Astrocyte (in vitro differentiated cells and primary cell): Measurements from ENCODE around the gene PAGE2. TPM values are rescaled to one million over a fixed set of nuclear protein-coding genes. Genes with fewer than 3 reads are reported as not detected.
"Not testable (repeated sequence)": the region's sequence is repeated elsewhere in the genome, so short reads cannot be mapped to it uniquely, and the experiment has no call there.

Source experiments
- DNase-seq: peaks from one replicate; pipeline ENCODE4 v3.0.0-alpha.2; 2010; ENCODE audit warnings: low read depth
- FAIRE-seq: peaks from 2 replicates; lab custom pipeline; 2011; peaks lifted over from hg19 to GRCh38; lab: Jason Lieb, UNC
- H2AFZ ChIP-seq: 2 replicates; pipeline ENCODE4 v1.6.0; 2012; ENCODE audit warnings: low read depth, low read length, inconsistent platforms
- H3K27ac ChIP-seq: 2 replicates; pipeline ENCODE4 v1.5.1; 2011; ENCODE audit warnings: low read depth, low read length, inconsistent platforms
- H3K27me3 ChIP-seq: 2 replicates; pipeline ENCODE4 v1.6.0; 2011; ENCODE audit warnings: low read length, inconsistent platforms; ENCODE audit not compliant: insufficient read depth
- H3K36me3 ChIP-seq: 2 replicates; pipeline ENCODE4 v1.5.1; 2011; ENCODE audit warnings: low read length, inconsistent platforms; ENCODE audit not compliant: insufficient read depth
- H3K4me1 ChIP-seq: 2 replicates; pipeline ENCODE4 v1.5.1; 2011; ENCODE audit warnings: low read length, inconsistent platforms; ENCODE audit not compliant: insufficient read depth
- H3K4me2 ChIP-seq: 2 replicates; pipeline ENCODE4 v1.6.0; 2012; ENCODE audit warnings: low read length, inconsistent platforms
- H3K4me3 ChIP-seq: 2 replicates; pipeline ENCODE4 v1.5.1; 2011; ENCODE audit warnings: low read depth, mild to moderate bottlenecking, low read length, inconsistent platforms; ENCODE audit not compliant: insufficient read depth
- H3K79me2 ChIP-seq: 2 replicates; pipeline ENCODE4 v1.6.0; 2012; ENCODE audit warnings: mild to moderate bottlenecking, low read length, inconsistent platforms; ENCODE audit not compliant: insufficient read depth
- H3K9ac ChIP-seq: 2 replicates; pipeline ENCODE4 v1.6.0; 2012; ENCODE audit warnings: mild to moderate bottlenecking, low read length, inconsistent platforms
- H3K9me3 ChIP-seq: 2 replicates; pipeline ENCODE4 v1.5.1; 2012; ENCODE audit warnings: low read depth, mild to moderate bottlenecking, low read length, inconsistent platforms; ENCODE audit not compliant: insufficient read depth
- H4K20me1 ChIP-seq: 2 replicates; pipeline ENCODE4 v1.6.0; 2012; ENCODE audit warnings: low read length, inconsistent platforms; ENCODE audit not compliant: insufficient read depth
- H3K27ac Mint-ChIP-seq: one replicate; pipeline ENCODE4 v1.8.0; 2021; ENCODE audit warnings: mild to moderate bottlenecking, mixed read lengths; ENCODE audit not compliant: unreplicated experiment
- H3K27me3 Mint-ChIP-seq: one replicate; pipeline ENCODE4 v1.8.0; 2021; ENCODE audit warnings: low read depth, mixed read lengths; ENCODE audit not compliant: unreplicated experiment
- H3K36me3 Mint-ChIP-seq: one replicate; pipeline ENCODE4 v1.8.0; 2021; ENCODE audit warnings: low read depth, mixed read lengths; ENCODE audit not compliant: unreplicated experiment
- H3K4me1 Mint-ChIP-seq: one replicate; pipeline ENCODE4 v1.8.0; 2021; ENCODE audit warnings: low read depth, mixed read lengths; ENCODE audit not compliant: unreplicated experiment
- H3K4me3 Mint-ChIP-seq: one replicate; pipeline ENCODE4 v1.8.0; 2021; ENCODE audit warnings: mild to moderate bottlenecking, moderate library complexity, mixed read lengths; ENCODE audit not compliant: unreplicated experiment
- H3K9me3 Mint-ChIP-seq: one replicate; pipeline ENCODE4 v1.8.0; 2021; ENCODE audit warnings: mild to moderate bottlenecking, mixed read lengths; ENCODE audit not compliant: unreplicated experiment
- CTCF ChIP-seq: IDR thresholded peaks from 2 replicates; pipeline ENCODE4 v1.5.1; 2011; ENCODE audit warnings: low read depth, mild to moderate bottlenecking, inconsistent platforms, low read length, moderate library complexity; ENCODE audit not compliant: insufficient read depth
- EZH2 ChIP-seq: IDR thresholded peaks from 2 replicates; pipeline ENCODE4 v1.6.1; 2012; ENCODE audit warnings: mild to moderate bottlenecking, low read length, inconsistent platforms; ENCODE audit not compliant: insufficient read depth
- total RNA-seq: library from RNA; stranded (reverse); gene quantifications from 2 replicates; pipeline ENCODE4 v1.2.1, GENCODE V29; 2021

The PAGE2 gene
- total RNA-seq, 1 donor from 2014 or later = not detected

- no peaks in the 10 kb centered on the region for H3K79me2 ChIP-seq
- H3K36me3 ChIP-seq = no peaks in the 10 kb centered on the region
- H3K9me3 ChIP-seq = no peaks in the 10 kb centered on the region
- no peak overlapping the region for H2AFZ ChIP-seq
- H3K4me3 Mint-ChIP-seq = no peak overlapping the region
- no peaks in the 10 kb centered on the region for H3K4me1 ChIP-seq
- DNase-seq (no peak), FAIRE-seq (no peak)
- H3K36me3 Mint-ChIP-seq = no peaks in the 10 kb centered on the region
- no peak overlapping the region for H3K4me3 ChIP-seq
- no peaks in the 10 kb centered on the region for H4K20me1 ChIP-seq
- H3K9ac ChIP-seq = no peak overlapping the region
- H3K4me1 Mint-ChIP-seq = no peaks in the 10 kb centered on the region
- H3K27ac ChIP-seq = no peak overlapping the region
- no peak overlapping the region for H3K4me2 ChIP-seq
- H3K9me3 Mint-ChIP-seq = no peaks in the 10 kb centered on the region
- peaks cover 3% of the 10 kb centered on the region for H3K27me3 Mint-ChIP-seq
- TF ChIP-seq CTCF (no peak), EZH2 (no peak)
- no peak overlapping the region for H3K27ac Mint-ChIP-seq
- H3K27me3 ChIP-seq = no peaks in the 10 kb centered on the region
These were observed 19.1 kb downstream of the PAGE2 start for GRCh38 chrX:55107911-55108310.

- Mint-ChIP-seq H3K27ac (no peak overlapping the region), H3K27me3 (no peaks in the 10 kb centered on the region), H3K4me1 (no peaks in the 10 kb centered on the region), H3K4me3 (no peak overlapping the region), H3K9me3 (no peaks in the 10 kb centered on the region), H3K36me3 (no peaks in the 10 kb centered on the region)
- no peaks in the 10 kb centered on the region for H3K4me1 ChIP-seq
- H3K9ac ChIP-seq = no peak overlapping the region
- no peak overlapping the region for H3K4me3 ChIP-seq
- no peak overlapping the region for H3K4me2 ChIP-seq
- no peaks in the 10 kb centered on the region for H3K27me3 ChIP-seq
- no peaks in the 10 kb centered on the region for H3K36me3 ChIP-seq
- H4K20me1 ChIP-seq = no peaks in the 10 kb centered on the region
- H3K27ac ChIP-seq = no peak overlapping the region
- FAIRE-seq = no peak
- no peak for DNase-seq
- no peaks in the 10 kb centered on the region for H3K9me3 ChIP-seq
- H3K79me2 ChIP-seq = no peaks in the 10 kb centered on the region
- H2AFZ ChIP-seq = no peak overlapping the region
- TF ChIP-seq EZH2 (no peak), CTCF (no peak)
These were observed 20.5 kb downstream of the PAGE2 start for GRCh38 chrX:55109306-55109705.

GRCh38 chrX:55111578-55112254 lies 22.9 kb downstream of the PAGE2 start:
- Histone ChIP-seq H3K27ac (no peak overlapping the region), H3K36me3 (no peaks in the 10 kb centered on the region), H3K4me1 (no peaks in the 10 kb centered on the region), H3K9me3 (no peaks in the 10 kb centered on the region), H3K4me2 (no peak overlapping the region), H2AFZ (no peak overlapping the region), H3K4me3 (no peak overlapping the region), H3K9ac (no peak overlapping the region), H3K79me2 (no peaks in the 10 kb centered on the region), H3K27me3 (no peaks in the 10 kb centered on the region), H4K20me1 (no peaks in the 10 kb centered on the region)
- H3K27ac Mint-ChIP-seq = no peak overlapping the region
- no peaks in the 10 kb centered on the region for H3K36me3 Mint-ChIP-seq
- no peak overlapping the region for H3K4me3 Mint-ChIP-seq
- no peaks in the 10 kb centered on the region for H3K4me1 Mint-ChIP-seq
- FAIRE-seq = no peak
- no peak for DNase-seq
- H3K9me3 Mint-ChIP-seq = no peaks in the 10 kb centered on the region
- no peaks in the 10 kb centered on the region for H3K27me3 Mint-ChIP-seq
- TF ChIP-seq CTCF = no peak
- no peak for TF ChIP-seq EZH2

- not testable (repeated sequence) for H3K4me1 Mint-ChIP-seq, H3K4me1 ChIP-seq, FAIRE-seq
These were observed 27.8 kb downstream of the PAGE2 start for GRCh38 chrX:55116589-55116988.

More at GRCh38 chrX:55116589-55116988, 27.8 kb downstream of the PAGE2 start:
- not testable (repeated sequence) for H3K9me3 Mint-ChIP-seq, H3K27me3 Mint-ChIP-seq, H3K4me3 ChIP-seq, H3K36me3 ChIP-seq, H4K20me1 ChIP-seq, H3K27ac Mint-ChIP-seq, H3K9me3 ChIP-seq, H2AFZ ChIP-seq, DNase-seq, H3K79me2 ChIP-seq, H3K36me3 Mint-ChIP-seq, H3K27me3 ChIP-seq, H3K4me3 Mint-ChIP-seq, H3K9ac ChIP-seq, H3K4me2 ChIP-seq, H3K27ac ChIP-seq
